Trophoblast cell (in vitro differentiated cells and primary cell): ENCODE results near the gene CSMD2.

Experiments
- DNase-seq, 2 donors: peaks; one replicate each; pipeline ENCODE4 v3.0.0-alpha.2; 2016
- H2AFZ ChIP-seq: 2 replicates; pipeline ENCODE4 v1.6.1; 2013; ENCODE audit warnings: low read length, moderate library complexity, mild to moderate bottlenecking; ENCODE audit not compliant: insufficient read depth, poor library complexity
- H2AK5ac ChIP-seq: 2 replicates; pipeline ENCODE4 v1.6.1; 2013; ENCODE audit warnings: mild to moderate bottlenecking, low read length
- H2BK120ac ChIP-seq: 2 replicates; pipeline ENCODE4 v1.6.1; 2013; ENCODE audit warnings: low read length, mild to moderate bottlenecking, moderate library complexity; ENCODE audit not compliant: insufficient read depth, poor library complexity
- H2BK12ac ChIP-seq: 2 replicates; pipeline ENCODE4 v1.6.1; 2013; ENCODE audit warnings: mild to moderate bottlenecking, low read length, moderate library complexity
- H2BK5ac ChIP-seq: 2 replicates; pipeline ENCODE4 v1.6.1; 2013; ENCODE audit warnings: low read length, low read depth, moderate library complexity, mild to moderate bottlenecking; ENCODE audit not compliant: poor library complexity
- H3K14ac ChIP-seq: 2 replicates; pipeline ENCODE4 v1.6.1; 2013; ENCODE audit warnings: mild to moderate bottlenecking, low read length
- H3K18ac ChIP-seq: 2 replicates; pipeline ENCODE4 v1.6.1; 2013; ENCODE audit warnings: mild to moderate bottlenecking, low read length
- H3K23ac ChIP-seq: 2 replicates; pipeline ENCODE4 v1.6.1; 2013; ENCODE audit warnings: low read length
- H3K27ac ChIP-seq: 2 replicates; pipeline ENCODE4 v1.5.1; 2013; ENCODE audit warnings: low read depth, mild to moderate bottlenecking, inconsistent platforms, low read length, moderate library complexity
- H3K27me3 ChIP-seq: 2 replicates; pipeline ENCODE4 v1.6.1; 2013; ENCODE audit warnings: inconsistent platforms, mild to moderate bottlenecking, low read length, moderate library complexity; ENCODE audit not compliant: insufficient read depth
- H3K36me3 ChIP-seq, 2 experiments: 1 replicate in 1 of 2; 2 replicates in 1 of 2; pipeline ENCODE4 v1.6.1; 2013; ENCODE audit warnings: low read length in 2 of 2, mild to moderate bottlenecking in 2 of 2, moderate library complexity in 1 of 2; ENCODE audit not compliant: insufficient read depth in 2 of 2, control insufficient read depth in 1 of 2
- H3K4ac ChIP-seq: 2 replicates; pipeline ENCODE4 v1.6.1; 2013; ENCODE audit warnings: low read depth, mild to moderate bottlenecking, low read length, moderate library complexity
- H3K4me1 ChIP-seq, 2 experiments: 1 replicate in 1 of 2; 2 replicates in 1 of 2; pipeline ENCODE4 v1.6.1; 2013; ENCODE audit warnings: low read length in 2 of 2, mild to moderate bottlenecking in 2 of 2, moderate library complexity in 1 of 2; ENCODE audit not compliant: insufficient read depth in 2 of 2, control insufficient read depth in 1 of 2
- H3K4me2 ChIP-seq: 2 replicates; pipeline ENCODE4 v1.6.1; 2013; ENCODE audit warnings: inconsistent platforms, mild to moderate bottlenecking, low read length, moderate library complexity
- H3K4me3 ChIP-seq: 2 replicates; pipeline ENCODE4 v1.5.1; 2013; ENCODE audit warnings: mild to moderate bottlenecking, low read depth, low read length, inconsistent platforms
- H3K79me1 ChIP-seq: one replicate; pipeline ENCODE4 v1.6.1; 2013; ENCODE audit warnings: low read length
- H3K79me2 ChIP-seq: 2 replicates; pipeline ENCODE4 v1.6.1; 2013; ENCODE audit warnings: low read length, mild to moderate bottlenecking; ENCODE audit not compliant: control insufficient read depth, insufficient read depth, poor library complexity
- H3K9ac ChIP-seq: 2 replicates; pipeline ENCODE4 v1.6.1; 2013; ENCODE audit warnings: mild to moderate bottlenecking, low read length
- H3K9me3 ChIP-seq: 2 replicates; pipeline ENCODE4 v1.6.1; 2013; ENCODE audit warnings: low read depth, mild to moderate bottlenecking, control low read depth, inconsistent platforms, low read length; ENCODE audit not compliant: insufficient read depth
- H4K12ac ChIP-seq: 2 replicates; pipeline ENCODE4 v1.6.1; 2013; ENCODE audit warnings: low read depth, mild to moderate bottlenecking, low read length, moderate library complexity
- H4K8ac ChIP-seq: 2 replicates; pipeline ENCODE4 v1.6.1; 2013; ENCODE audit warnings: low read depth, mild to moderate bottlenecking, low read length, moderate library complexity
- H4K91ac ChIP-seq: one replicate; pipeline ENCODE4 v1.6.1; 2013; ENCODE audit warnings: low read depth, mild to moderate bottlenecking, low read length, moderate library complexity
- WGBS: extraction: QIAGEN DNeasy Blood & Tissue Kit; methylation state at CpG from one replicate; pipeline ENCODE4 v1.1.7; 2013; ENCODE audit warnings: missing lambda C conversion rate; ENCODE audit not compliant: insufficient read length, insufficient coverage; ENCODE audit errors: extremely low coverage; 5-methylcytosine and 5-hydroxymethylcytosine counted together

CSMD2 gene

GRCh38 chr1:34028381-34029055 lies 136.5 kb downstream of the CSMD2 start:
- H3K79me2 ChIP-seq: no peaks in the 10 kb centered on the region
- no peak overlapping the region for H2BK5ac ChIP-seq
- no peak overlapping the region for H3K4ac ChIP-seq
- no peak overlapping the region for H4K12ac ChIP-seq
- H2AFZ ChIP-seq: no peak overlapping the region
- H3K27ac ChIP-seq: no peak overlapping the region
- no peaks in the 10 kb centered on the region for H3K9me3 ChIP-seq
- H3K4me3 ChIP-seq: no peak overlapping the region
- no peak overlapping the region for H3K23ac ChIP-seq
- WGBS: no CpG with 5 or more reads among the region's 11 CpGs
- peak; percentile 80 for DNase-seq
- no peaks in the 10 kb centered on the region for H3K27me3 ChIP-seq
- H2BK12ac ChIP-seq: no peak overlapping the region
- H3K14ac ChIP-seq: no peak overlapping the region
- no peaks in the 10 kb centered on the region for H3K79me1 ChIP-seq
- H2BK120ac ChIP-seq: no peak overlapping the region
- no peak overlapping the region for H2AK5ac ChIP-seq
- H3K4me2 ChIP-seq: no peak overlapping the region
- H3K18ac ChIP-seq: no peak overlapping the region
- H3K9ac ChIP-seq: no peak overlapping the region
- H4K91ac ChIP-seq: no peak overlapping the region
- no peak overlapping the region for H4K8ac ChIP-seq
- no peaks in the 10 kb centered on the region for H3K4me1 ChIP-seq
- H3K36me3 ChIP-seq: no peaks in the 10 kb centered on the region

- Histone ChIP-seq H3K14ac (no peak overlapping the region), H3K79me2 (no peaks in the 10 kb centered on the region), H2BK12ac (no peak overlapping the region), H3K9ac (no peak overlapping the region), H3K23ac (no peak overlapping the region), H4K12ac (no peak overlapping the region), H3K36me3 (no peaks in the 10 kb centered on the region), H2AFZ (no peak overlapping the region), H4K8ac (no peak overlapping the region), H3K79me1 (no peaks in the 10 kb centered on the region), H3K4ac (no peak overlapping the region), H3K18ac (no peak overlapping the region), H3K9me3 (no peaks in the 10 kb centered on the region), H3K4me2 (no peak overlapping the region), H2BK120ac (no peak overlapping the region), H3K27me3 (no peaks in the 10 kb centered on the region), H3K4me3 (no peak overlapping the region), H4K91ac (no peak overlapping the region), H3K27ac (no peak overlapping the region), H2BK5ac (no peak overlapping the region), H3K4me1 (no peaks in the 10 kb centered on the region), H2AK5ac (no peak overlapping the region)
- no CpG with 5 or more reads among the region's 3 CpGs for WGBS
- DNase-seq: no peak
Observed at GRCh38 chr1:34025675-34026074, 139.4 kb downstream of the CSMD2 start.

GRCh38 chr1:34024485-34024884 lies 140.5 kb downstream of the CSMD2 start:
- no peak overlapping the region for H3K18ac ChIP-seq
- H2AK5ac ChIP-seq: no peak overlapping the region
- H3K4me1 ChIP-seq: no peaks in the 10 kb centered on the region
- no peaks in the 10 kb centered on the region for H3K79me1 ChIP-seq
- H3K27ac ChIP-seq: no peak overlapping the region
- H3K9me3 ChIP-seq: no peaks in the 10 kb centered on the region
- no CpG with 5 or more reads among the region's 4 CpGs for WGBS
- no peak overlapping the region for H3K9ac ChIP-seq
- H4K12ac ChIP-seq: no peak overlapping the region
- no peak overlapping the region for H3K14ac ChIP-seq
- H2BK120ac ChIP-seq: no peak overlapping the region
- H3K27me3 ChIP-seq: no peaks in the 10 kb centered on the region
- no peak overlapping the region for H3K4ac ChIP-seq
- H2AFZ ChIP-seq: no peak overlapping the region
- no peaks in the 10 kb centered on the region for H3K79me2 ChIP-seq
- no peak overlapping the region for H3K4me2 ChIP-seq
- no peak overlapping the region for H3K4me3 ChIP-seq
- no peak overlapping the region for H3K23ac ChIP-seq
- no peaks in the 10 kb centered on the region for H3K36me3 ChIP-seq
- no peak overlapping the region for H2BK12ac ChIP-seq
- no peak overlapping the region for H2BK5ac ChIP-seq
- no peak overlapping the region for H4K91ac ChIP-seq
- H4K8ac ChIP-seq: no peak overlapping the region
- DNase-seq: no peak

GRCh38 chr1:34019741-34020552 lies 145.1 kb downstream of the CSMD2 start:
- H3K27me3 ChIP-seq: no peaks in the 10 kb centered on the region
- DNase-seq: peak; percentile 50 to 78
- no peak overlapping the region for H4K8ac ChIP-seq
- no peak overlapping the region for H3K4me3 ChIP-seq
- no peak overlapping the region for H2BK5ac ChIP-seq
- H3K79me2 ChIP-seq: no peaks in the 10 kb centered on the region
- no peak overlapping the region for H3K23ac ChIP-seq
- no peak overlapping the region for H3K9ac ChIP-seq
- H3K9me3 ChIP-seq: no peaks in the 10 kb centered on the region
- no peak overlapping the region for H3K4me2 ChIP-seq
- no peak overlapping the region for H4K91ac ChIP-seq
- no peaks in the 10 kb centered on the region for H3K79me1 ChIP-seq
- WGBS: no CpG with 5 or more reads among the region's 7 CpGs
- no peak overlapping the region for H3K18ac ChIP-seq
- H3K14ac ChIP-seq: no peak overlapping the region
- H2AFZ ChIP-seq: no peak overlapping the region
- H3K4ac ChIP-seq: no peak overlapping the region
- no peak overlapping the region for H3K27ac ChIP-seq
- H2BK120ac ChIP-seq: no peak overlapping the region
- H3K4me1 ChIP-seq: no peaks in the 10 kb centered on the region
- no peaks in the 10 kb centered on the region for H3K36me3 ChIP-seq
- H2BK12ac ChIP-seq: no peak overlapping the region
- H4K12ac ChIP-seq: no peak overlapping the region
- no peak overlapping the region for H2AK5ac ChIP-seq
